K562 (cell line): ENCODE measurements around the gene RNASEH2A. TPM values are rescaled to one million over a fixed set of nuclear protein-coding genes. Genes with fewer than 3 reads are reported as not detected.

ENCODE experiments used
- ATAC-seq: fragments of 200-7000 bp; cut with Tn5 transposase; 3 replicates; pipeline ENCODE4 v1.9.1; 2020; ENCODE audit warnings: moderate library complexity
- BruUV-seq: library from RNA; stranded (reverse); fragments of 400-500 nt; replicated peaks from 2 replicates; lab custom pipeline; 2021; lab: Mats Ljungman, UMichigan
- CTCF ChIA-PET: fragments of 300-600 bp; formaldehyde crosslinking; extraction: SDS; loops from one replicate; lab custom pipeline; 2021; ENCODE audit warnings: low intra/inter-chr PET ratio; lab: Yijun Ruan, JAX
- POLR2A ChIA-PET: fragments of 300-600, 350-650 bp; sonication (Branson Sonifier 250); formaldehyde crosslinking; extraction: SDS; loops from one replicate; lab custom pipeline; 2021; ENCODE audit warnings: antibody characterized with exemption, inconsistent platforms; lab: Yijun Ruan, JAX
- DNase-seq, 4 experiments: peaks; one replicate each; pipeline versions ENCODE4 v3.0.0 to v3.0.0-alpha.2; 2011 to 2018; ENCODE audit warnings: low spot score in 3 of 4, mixed read lengths in 3 of 4; ENCODE audit errors: extremely low read depth in 1 of 4
- FAIRE-seq: peaks from 2 replicates; lab custom pipeline; 2011; peaks lifted over from hg19 to GRCh38; lab: Jason Lieb, UNC
- H2AFZ ChIP-seq: 2 replicates; pipeline ENCODE4 v1.6.0; 2011; ENCODE audit warnings: low read depth, low read length, control low read depth, inconsistent platforms
- H3K27ac ChIP-seq: fragments of 200-600 bp; 3 replicates; pipeline ENCODE4 v1.8.0; 2011; ENCODE audit warnings: low read depth, mild to moderate bottlenecking, control low read depth, inconsistent platforms, low read length, moderate library complexity, mixed read lengths; ENCODE audit errors: extremely low read depth
- H3K27me3 ChIP-seq, 2 experiments: fragments of 300-600 bp in 1 of 2; 2 replicates in 1 of 2; 3 replicates in 1 of 2; pipeline versions ENCODE4 v1.6.0 to v1.8.0; 2011; ENCODE audit warnings: inconsistent platforms in 2 of 2, low read length in 2 of 2, mild to moderate bottlenecking in 1 of 2, mixed read lengths in 1 of 2, moderate library complexity in 1 of 2; ENCODE audit not compliant: control insufficient read depth in 2 of 2, insufficient read depth in 2 of 2
- H3K36me3 ChIP-seq: fragments of 300-600 bp; 3 replicates; pipeline ENCODE4 v1.8.0; 2011; ENCODE audit warnings: mild to moderate bottlenecking, low read length, inconsistent platforms; ENCODE audit not compliant: control insufficient read depth, insufficient read depth
- H3K4me1 ChIP-seq, 2 experiments: fragments of 200-600 bp in 1 of 2; replicated peaks in 1 of 2; 2 replicates in 1 of 2; 3 replicates in 1 of 2; pipeline versions ENCODE4 v1.5.1 to v1.8.0; 2011; ENCODE audit warnings: inconsistent platforms in 2 of 2, low read length in 2 of 2, mild to moderate bottlenecking in 1 of 2, mixed read lengths in 1 of 2, moderate library complexity in 1 of 2; ENCODE audit not compliant: control insufficient read depth in 2 of 2, insufficient read depth in 2 of 2
- H3K4me2 ChIP-seq: 2 replicates; pipeline ENCODE4 v1.6.1; 2011; ENCODE audit warnings: low read length, control low read depth, inconsistent platforms, mixed read lengths; ENCODE audit not compliant: insufficient read depth
- H3K4me3 ChIP-seq: fragments of 200-600 bp; sonication (generic), shearing (Covaris generic); 2 replicates; pipeline ENCODE4 v1.5.1; 2016; ENCODE audit warnings: control low read depth, inconsistent platforms
- H3K79me2 ChIP-seq: fragments of 200-600 bp; 3 replicates; pipeline ENCODE4 v1.8.0; 2011; ENCODE audit warnings: low read length, inconsistent platforms; ENCODE audit not compliant: control insufficient read depth, insufficient read depth
- H3K9ac ChIP-seq, 2 experiments: 2 replicates each; pipeline versions ENCODE4 v1.6.0 to v1.6.1; 2011; ENCODE audit warnings: low read depth in 2 of 2, low read length in 2 of 2, control low read depth in 1 of 2, inconsistent platforms in 1 of 2, mild to moderate bottlenecking in 1 of 2, mixed read lengths in 1 of 2; ENCODE audit not compliant: insufficient read depth in 1 of 2
- H3K9me1 ChIP-seq: one replicate; pipeline ENCODE4 v1.6.0; 2011; ENCODE audit warnings: inconsistent platforms, mild to moderate bottlenecking, low read length, moderate library complexity; ENCODE audit not compliant: control insufficient read depth, insufficient read depth
- H3K9me3 ChIP-seq: replicated peaks from 2 replicates; pipeline ENCODE4 v1.5.1; 2011; ENCODE audit warnings: low read depth, low read length, inconsistent platforms; ENCODE audit not compliant: control insufficient read depth, insufficient read depth
- H4K20me1 ChIP-seq: replicated peaks from 2 replicates; pipeline ENCODE4 v1.6.1; 2011; ENCODE audit warnings: low read length, inconsistent platforms, mixed read lengths; ENCODE audit not compliant: control insufficient read depth, insufficient read depth
- CTBP1 ChIP-seq: fragments of 450-650 bp; IDR thresholded peaks from 2 replicates; pipeline ENCODE4 v1.6.1; 2016; ENCODE audit warnings: borderline replicate concordance
- ETV5 ChIP-seq: sonication (generic); formaldehyde crosslinking; IDR thresholded peaks from 2 replicates; pipeline ENCODE4 v1.4.0; 2020; ENCODE audit warnings: low read depth, mild to moderate bottlenecking, missing genetic modification reagents
- GTF3C2 ChIP-seq: IDR thresholded peaks from 3 replicates; pipeline ENCODE4 v1.6.1; 2011; ENCODE audit warnings: borderline replicate concordance, mild to moderate bottlenecking, moderate library complexity; ENCODE audit not compliant: insufficient read length; ENCODE audit errors: extremely low read depth
- KDM2B ChIP-seq: fragments of 250-450 bp; sonication (Bioruptor Pico); IDR thresholded peaks from 2 replicates; pipeline ENCODE4 v1.8.0; 2021; ENCODE audit warnings: mild to moderate bottlenecking, moderate library complexity
- NCOA4 ChIP-seq: fragments of 450-650 bp; IDR thresholded peaks from 2 replicates; pipeline ENCODE4 v1.6.1; 2018; ENCODE audit warnings: mild to moderate bottlenecking; ENCODE audit not compliant: partially characterized antibody
- NRF1 ChIP-seq, 2 experiments: fragments of 450-650 bp; IDR thresholded peaks in 1 of 2; conservative IDR thresholded peaks in 1 of 2; 2 replicates each; pipeline ENCODE4 v1.6.1; 2014; ENCODE audit warnings: mild to moderate bottlenecking in 2 of 2
- POLR2B ChIP-seq: fragments of 450-650 bp; IDR thresholded peaks from 2 replicates; pipeline ENCODE4 v1.6.1; 2018; ENCODE audit warnings: low read depth; ENCODE audit not compliant: partially characterized antibody
- PYGO2 ChIP-seq: fragments of 450-650 bp; IDR thresholded peaks from 2 replicates; pipeline ENCODE4 v1.6.1; 2016; ENCODE audit warnings: mild to moderate bottlenecking, missing genetic modification characterization, moderate library complexity, missing compliant biosample characterization
- RBM25 ChIP-seq: fragments of 200-400 bp; formaldehyde crosslinking; IDR thresholded peaks from 2 replicates; pipeline ENCODE4 v1.6.1; 2018; ENCODE audit warnings: low read length, low read depth, moderate library complexity; ENCODE audit not compliant: severe bottlenecking
- RUNX1 ChIP-seq: sonication (generic); IDR thresholded peaks from 2 replicates; pipeline ENCODE4 v1.6.1; 2016; ENCODE audit warnings: antibody characterized with exemption, low read depth
- SMARCA4 ChIP-seq: fragments of 450-650 bp; IDR thresholded peaks from 2 replicates; pipeline ENCODE4 v1.6.1; 2016
- SMC3 ChIP-seq: conservative IDR thresholded peaks from 2 replicates; pipeline ENCODE4 v1.6.1; 2011; ENCODE audit warnings: low read depth, low read length, improper control_type of control experiment; ENCODE audit not compliant: insufficient read depth
- SP1 ChIP-seq: sonication (generic); formaldehyde crosslinking; IDR thresholded peaks from 2 replicates; pipeline ENCODE4 v1.8.1; 2022; ENCODE audit warnings: mild to moderate bottlenecking, missing genetic modification reagents
- ZC3H8 ChIP-seq: fragments of 450-650 bp; IDR thresholded peaks from 2 replicates; pipeline ENCODE4 v1.6.1; 2017
- ZNF740 ChIP-seq, 3 experiments: fragments of 200-800 bp in 1 of 3; sonication (Bioruptor generic) in 1 of 3; sonication (generic) in 1 of 3; formaldehyde crosslinking in 1 of 3; IDR thresholded peaks; 2 replicates each; pipeline versions ENCODE4 v1.6.1 to v1.8.0; 2016 to 2022; ENCODE audit warnings: mild to moderate bottlenecking in 2 of 3, missing compliant biosample characterization in 2 of 3, missing genetic modification characterization in 2 of 3, missing genetic modification reagents in 1 of 3
- WGBS: fragments of 100-300 bp; shearing (Covaris generic); methylation state at CpG from one replicate; pipeline ENCODE4 v1.1.6; 2016; ENCODE audit warnings: low coverage, mixed read lengths; ENCODE audit not compliant: insufficient coverage; ENCODE audit errors: missing lambda C conversion rate; 5-methylcytosine and 5-hydroxymethylcytosine counted together
- in situ Hi-C: fragments of 300-500 bp; cut with MboI; formaldehyde crosslinking; loops from 4 replicates; pipeline ENCODE4 v1.15.0; 2018; ENCODE audit warnings: inconsistent platforms, mixed read lengths
- intact Hi-C: fragments of 100-400 bp; cut with micrococcal nuclease; formaldehyde crosslinking; loops from 2 replicates; pipeline ENCODE4 v1.14.2; 2022
- polyA plus RNA-seq, 8 experiments: library from polyadenylated mRNA; depleted of rRNA in 4 of 8; stranded (reverse) in 5 of 8; unstranded in 3 of 8; fragments of >200 nt; fragmentation: Nextera tagmentation in 2 of 8; fragmentation: Illumina TruSeq in 1 of 8; extraction: Ambion mirVana in 2 of 8; extraction: Trizol in 1 of 8; gene quantifications; 2 replicates each; pipeline versions ENCODE4 v1.2.1 to v1.2.3, GENCODE V29; 2011 to 2014; ENCODE audit warnings: inconsistent platforms in 1 of 8, missing spikeins in 1 of 8
- total RNA-seq, 7 experiments: library from RNA; depleted of rRNA in 6 of 7; stranded (reverse); fragments of >200 nt in 6 of 7; fragmentation: Illumina TruSeq in 2 of 7; extraction: Trizol in 2 of 7; gene quantifications; 2 replicates each; pipeline versions ENCODE4 v1.2.1 to v1.2.3, GENCODE V29; 2011 to 2021; ENCODE audit warnings: low replicate concordance in 1 of 7
- TF ChIP-seq, protein P1 (sequence below): sonication (generic); formaldehyde crosslinking; IDR thresholded peaks from 2 replicates; pipeline ENCODE4 v1.8.1; 2022; ENCODE audit warnings: missing genetic modification reagents

RNASEH2A gene
- total and polyA plus RNA-seq, 9 of the 15 experiments (the other 6 are each of a cell fraction or from before 2014, with no cell fraction given) = 22.3 to 78.0 (median 61.7) TPM

GRCh38 chr19:12766051-12766521 is 40.3 kb upstream of the RNASEH2A start (continued):
- TF ChIP-seq SP1 (CRISPR knock-in tag) (0 out of 2 replicates have a peak, but pooled peaks have one; percentile 25), CTBP1 (peak; percentile 41; the same call in 1 of the 2 replicates), NRF1 (conservative IDR thresholded peaks at IDR 0.05 in 1 of 2, IDR thresholded peaks at IDR 0.05 in 1 of 2) (peak; percentile 21 to 36; a peak in 1 of 4 replicates), SMC3 (peak; percentile 29; the same call in 1 of the 2 replicates), NCOA4 (no peak)
- TF ChIP-seq, all 486 proteins: peak for 19

GRCh38 chr19:12767150-12767549 is 39.2 kb upstream of the RNASEH2A start:
- Histone ChIP-seq H3K79me2 (no peaks in the 10 kb centered on the region), H3K36me3 (peaks cover 6% of the 10 kb centered on the region; the same call in 1 of the 3 replicates), H3K9me1 (no peaks in the 10 kb centered on the region), H4K20me1 (no peaks in the 10 kb centered on the region), H3K9ac (no peak overlapping the region; a peak in 1 of 4 replicates), H3K27me3 (no peaks in the 10 kb centered on the region), H2AFZ (no peak overlapping the region), H3K9me3 (no peaks in the 10 kb centered on the region), H3K4me3 (no peak overlapping the region), H3K4me2 (no peak overlapping the region), H3K27ac (no peak overlapping the region), H3K4me1 (peaks cover 0 to 31% of the 10 kb centered on the region in 2 experiments; a peak in 2 of 5 replicates)
- ChIA-PET CTCF (no interaction called here), POLR2A (interaction anchor here (0.5 to 3.9 kb wide), 6 partner anchors 10 to 70 kb away, joined by 3 to 27 read pairs (median 4); partner anchors contain the start of genes JUNB, RNASEH2A and TNPO2)
- 77% methylated on average over 7 of the region's 11 CpGs for WGBS
- no peak for DNase-seq
- BruUV-seq = no TSS peak
- in situ Hi-C loops = loop anchor here (5.0 kb wide), 1 partner anchor 80 kb away; no protein-coding TSS in a partner anchor
- FAIRE-seq = no peak
- ATAC-seq = no peak
- intact Hi-C loops = no loop called here
- TF ChIP-seq KDM2B (CRISPR knock-in tag) (no peak), RBM25 (no peak), ETV5 (CRISPR knock-in tag) (no peak), ZNF740 (CRISPR knock-in tag; IDR thresholded peaks at IDR 0.05) (no peak), ZNF740 (tag; IDR thresholded peaks at IDR 0.05) (no peak), SMARCA4 (no peak), ZC3H8 (no peak), RUNX1 (no peak), POLR2B (no peak), GTF3C2 (no peak), PYGO2 (tag) (no peak)
- TF ChIP-seq, protein P1, sequence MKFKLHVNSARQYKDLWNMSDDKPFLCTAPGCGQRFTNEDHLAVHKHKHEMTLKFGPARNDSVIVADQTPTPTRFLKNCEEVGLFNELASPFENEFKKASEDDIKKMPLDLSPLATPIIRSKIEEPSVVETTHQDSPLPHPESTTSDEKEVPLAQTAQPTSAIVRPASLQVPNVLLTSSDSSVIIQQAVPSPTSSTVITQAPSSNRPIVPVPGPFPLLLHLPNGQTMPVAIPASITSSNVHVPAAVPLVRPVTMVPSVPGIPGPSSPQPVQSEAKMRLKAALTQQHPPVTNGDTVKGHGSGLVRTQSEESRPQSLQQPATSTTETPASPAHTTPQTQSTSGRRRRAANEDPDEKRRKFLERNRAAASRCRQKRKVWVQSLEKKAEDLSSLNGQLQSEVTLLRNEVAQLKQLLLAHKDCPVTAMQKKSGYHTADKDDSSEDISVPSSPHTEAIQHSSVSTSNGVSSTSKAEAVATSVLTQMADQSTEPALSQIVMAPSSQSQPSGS (CRISPR knock-in tag) = no peak
